ENCODE data around the gene SMC4. TPM values are rescaled to one million over a fixed set of nuclear protein-coding genes. Genes with fewer than 3 reads are reported as not detected.

The SMC4 gene
- total RNA-seq, 1 donor from 2014 or later: 68.8 TPM

- H3K9me3 Mint-ChIP-seq (ENCODE audit: unreplicated experiment): no peaks in the 10 kb centered on the region
- H3K4me1 Mint-ChIP-seq (ENCODE audit: unreplicated experiment): peaks cover 14% of the 10 kb centered on the region
- no peak overlapping the region for H3K27ac Mint-ChIP-seq (ENCODE audit: unreplicated experiment)
Measured at GRCh38 chr3:160374925-160375324, 24.5 kb upstream of the SMC4 start.

GRCh38 chr3:160376681-160377080, 22.8 kb upstream of the SMC4 start:
- H3K27ac Mint-ChIP-seq (ENCODE audit: unreplicated experiment): no peak overlapping the region
- no peak for DNase-seq (ENCODE audit: extremely low spot score, unreplicated experiment)
- no peak for TF ChIP-seq CTCF (IDR thresholded peaks at IDR 0.05)
- no peak overlapping the region for H3K4me3 Mint-ChIP-seq (ENCODE audit: unreplicated experiment)
- H3K27me3 Mint-ChIP-seq (ENCODE audit: unreplicated experiment): no peaks in the 10 kb centered on the region
- H3K4me1 Mint-ChIP-seq (ENCODE audit: unreplicated experiment): peaks cover 14% of the 10 kb centered on the region
- peaks cover 44% of the 10 kb centered on the region for H3K36me3 Mint-ChIP-seq (ENCODE audit: unreplicated experiment)
- no peaks in the 10 kb centered on the region for H3K9me3 Mint-ChIP-seq (ENCODE audit: unreplicated experiment)

More at GRCh38 chr3:160374925-160375324, 24.5 kb upstream of the SMC4 start:
- H3K36me3 Mint-ChIP-seq (ENCODE audit: unreplicated experiment): peaks cover 42% of the 10 kb centered on the region
- H3K4me3 Mint-ChIP-seq (ENCODE audit: unreplicated experiment): no peak overlapping the region
- no peak for DNase-seq (ENCODE audit: extremely low spot score, unreplicated experiment)
- H3K27me3 Mint-ChIP-seq (ENCODE audit: unreplicated experiment): no peaks in the 10 kb centered on the region
- no peak for TF ChIP-seq CTCF (IDR thresholded peaks at IDR 0.05)

- Mint-ChIP-seq H3K4me1 (ENCODE audit: unreplicated experiment) (peaks cover 8% of the 10 kb centered on the region), H3K27ac (ENCODE audit: unreplicated experiment) (no peak overlapping the region), H3K27me3 (ENCODE audit: unreplicated experiment) (no peaks in the 10 kb centered on the region), H3K9me3 (ENCODE audit: unreplicated experiment) (no peaks in the 10 kb centered on the region), H3K4me3 (ENCODE audit: unreplicated experiment) (no peak overlapping the region), H3K36me3 (ENCODE audit: unreplicated experiment) (peaks cover 45% of the 10 kb centered on the region)
- no peak for DNase-seq (ENCODE audit: extremely low spot score, unreplicated experiment)
- TF ChIP-seq CTCF (IDR thresholded peaks at IDR 0.05): no peak
Measured at GRCh38 chr3:160378331-160379109, 20.9 kb upstream of the SMC4 start.

- H3K27me3 Mint-ChIP-seq (ENCODE audit: unreplicated experiment): no peaks in the 10 kb centered on the region
- peaks cover 34% of the 10 kb centered on the region for H3K36me3 Mint-ChIP-seq (ENCODE audit: unreplicated experiment)
- DNase-seq (ENCODE audit: extremely low spot score, unreplicated experiment): no peak
- no peak overlapping the region for H3K4me3 Mint-ChIP-seq (ENCODE audit: unreplicated experiment)
- no peak for TF ChIP-seq CTCF (IDR thresholded peaks at IDR 0.05)
- H3K4me1 Mint-ChIP-seq (ENCODE audit: unreplicated experiment): peaks cover 2% of the 10 kb centered on the region
- no peak overlapping the region for H3K27ac Mint-ChIP-seq (ENCODE audit: unreplicated experiment)
- no peaks in the 10 kb centered on the region for H3K9me3 Mint-ChIP-seq (ENCODE audit: unreplicated experiment)
Measured at GRCh38 chr3:160379628-160380214, 19.7 kb upstream of the SMC4 start.

- H3K27ac Mint-ChIP-seq (ENCODE audit: unreplicated experiment): no peak overlapping the region
Measured at GRCh38 chr3:160381470-160381869, 18.0 kb upstream of the SMC4 start.

More at GRCh38 chr3:160381470-160381869, 18.0 kb upstream of the SMC4 start:
- DNase-seq (ENCODE audit: extremely low spot score, unreplicated experiment): no peak
- H3K36me3 Mint-ChIP-seq (ENCODE audit: unreplicated experiment): peaks cover 20% of the 10 kb centered on the region
- H3K9me3 Mint-ChIP-seq (ENCODE audit: unreplicated experiment): no peaks in the 10 kb centered on the region
- no peak for TF ChIP-seq CTCF (IDR thresholded peaks at IDR 0.05)
- H3K4me1 Mint-ChIP-seq (ENCODE audit: unreplicated experiment): peaks cover 2% of the 10 kb centered on the region
- H3K27me3 Mint-ChIP-seq (ENCODE audit: unreplicated experiment): no peaks in the 10 kb centered on the region
- no peak overlapping the region for H3K4me3 Mint-ChIP-seq (ENCODE audit: unreplicated experiment)
